GM21723 (cell line): Measurements from ENCODE around the gene LSR.
"Not testable (repeated sequence)": the region's sequence is repeated elsewhere in the genome, so short reads cannot be mapped to it uniquely, and the experiment has no call there.

Experiments
- ATAC-seq: cut with Tn5 transposase; IDR thresholded peaks from one replicate; pipeline ENCODE4 v1.9.1; 2021; ENCODE audit warnings: mild to moderate bottlenecking, moderate library complexity; ENCODE audit not compliant: unreplicated experiment

The LSR gene

DNA sequence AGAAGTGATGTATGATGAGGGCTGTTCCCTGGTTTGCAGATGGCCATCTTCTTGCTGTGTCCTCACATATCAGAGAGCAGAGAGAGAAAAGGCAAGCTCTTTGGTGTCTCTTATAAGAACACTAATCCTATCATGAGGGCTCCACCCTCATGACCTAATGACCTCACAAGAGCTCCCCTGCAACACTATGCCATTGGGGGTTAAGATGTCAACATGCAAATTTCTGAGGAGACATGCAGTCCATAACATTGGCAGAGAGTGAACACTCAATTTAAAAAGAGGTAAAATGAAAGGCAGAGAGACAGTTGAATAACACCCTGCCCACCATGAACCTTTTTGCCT lies 31.2 kb upstream of the LSR start:
- ATAC-seq: no peak

DNA sequence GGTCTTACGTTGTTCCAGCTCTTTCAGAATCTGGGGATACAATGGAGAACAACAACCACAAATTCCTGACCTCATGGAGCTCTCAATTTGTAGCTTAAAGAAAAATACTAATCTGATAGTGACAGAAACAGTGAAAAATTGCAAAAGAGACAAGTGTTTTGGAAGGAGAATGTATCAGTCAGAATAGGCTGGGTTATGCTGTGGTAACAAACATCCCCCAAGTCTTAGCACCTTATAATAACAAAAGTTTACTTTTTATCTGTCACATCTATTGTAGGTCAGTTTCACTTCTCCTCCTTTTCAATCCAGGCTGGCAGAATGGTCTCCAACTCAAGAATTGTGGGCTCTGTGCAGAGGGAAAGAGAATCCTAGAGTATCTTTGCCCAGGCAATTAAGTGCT lies 29.8 kb upstream of the LSR start:
- ATAC-seq: no peak

DNA sequence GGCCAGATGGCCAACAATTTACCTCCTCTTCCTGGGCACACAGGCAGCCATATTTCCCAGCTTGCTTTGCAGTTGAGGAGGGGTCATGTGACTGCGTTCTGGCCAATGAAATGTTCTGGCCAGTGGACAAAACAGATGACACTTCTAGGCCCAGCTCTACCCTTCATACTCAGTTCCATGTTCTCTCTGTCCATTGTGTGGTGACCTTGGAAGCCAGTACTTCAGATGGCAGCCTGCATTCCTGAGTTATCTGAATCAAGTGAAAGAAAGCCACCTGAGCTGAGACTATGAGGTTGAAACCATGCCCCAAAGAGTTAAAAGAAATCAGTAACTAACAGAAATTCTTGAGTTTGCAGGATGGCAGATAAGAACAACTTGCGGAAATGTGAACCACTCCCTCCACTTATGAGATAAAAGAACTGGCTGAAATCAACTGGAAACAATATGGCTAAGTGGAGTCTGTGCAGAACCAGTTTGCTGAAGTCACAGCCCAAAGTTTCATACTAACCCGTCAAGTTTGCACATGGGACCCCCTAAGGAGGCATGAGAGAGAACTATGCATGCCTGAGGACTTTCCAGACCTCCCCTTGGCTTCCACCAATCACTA lies 28.4 kb upstream of the LSR start:
- no peak for ATAC-seq

DNA sequence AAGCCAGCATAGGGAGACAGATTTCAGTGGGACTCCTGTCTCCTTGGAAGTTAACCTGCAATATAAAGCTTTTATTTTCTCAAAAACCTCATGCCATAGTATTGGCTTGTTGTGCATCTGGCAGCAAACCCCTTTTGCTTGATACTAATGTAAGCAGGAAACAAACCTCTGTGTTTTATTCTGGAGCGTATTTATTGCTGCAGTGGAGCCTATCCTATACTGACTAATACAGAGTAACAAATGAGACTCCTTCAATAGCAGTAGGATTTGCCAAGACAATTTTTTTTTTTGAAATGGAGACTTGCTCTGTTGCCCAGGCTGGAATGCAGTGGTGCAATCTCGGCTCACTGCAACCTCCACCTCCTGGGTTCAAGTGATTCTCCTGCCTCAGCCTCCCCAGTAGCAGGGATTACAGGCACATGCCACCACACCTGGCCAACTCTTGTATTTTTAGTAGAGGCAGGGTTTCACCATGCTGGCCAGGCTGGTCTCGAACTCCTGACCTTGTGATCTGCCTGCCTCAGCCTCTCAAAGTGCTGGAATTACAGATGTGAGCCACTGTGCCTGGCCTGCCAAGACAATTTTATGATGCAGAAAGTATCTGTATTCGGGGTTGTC lies 27.7 kb upstream of the LSR start:
- ATAC-seq: not testable (repeated sequence)

DNA sequence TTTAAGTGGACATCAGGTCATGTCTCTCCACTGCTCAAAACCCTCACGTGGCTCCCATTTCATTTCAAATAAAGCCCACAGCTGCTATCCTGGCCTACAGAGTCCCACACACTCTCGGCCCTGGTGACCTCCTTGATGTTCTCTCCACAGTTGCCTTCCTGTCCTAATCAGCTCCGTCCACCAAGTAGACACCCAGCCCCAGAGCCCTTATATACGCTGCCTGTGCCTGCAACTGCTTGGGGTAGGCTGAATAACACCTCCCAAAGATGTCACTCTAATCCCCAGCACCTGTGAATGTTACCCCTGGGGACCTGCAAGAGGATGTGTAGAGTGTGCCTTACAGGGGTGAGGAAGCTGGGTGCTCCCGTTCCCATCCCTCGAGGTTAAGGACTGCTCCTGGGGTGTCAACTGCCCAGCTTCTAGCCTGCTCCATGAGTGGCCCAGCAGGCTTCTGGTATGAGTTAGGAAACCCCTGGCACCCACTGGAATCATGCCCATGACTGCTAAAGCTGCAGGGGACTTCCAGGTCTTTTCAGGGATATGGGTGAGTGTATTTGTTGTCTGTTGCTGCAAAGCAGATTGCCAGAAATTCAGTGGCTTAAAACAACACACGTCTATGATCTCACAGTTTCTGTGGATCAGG lies 26.3 kb upstream of the LSR start:
- no peak for ATAC-seq

DNA sequence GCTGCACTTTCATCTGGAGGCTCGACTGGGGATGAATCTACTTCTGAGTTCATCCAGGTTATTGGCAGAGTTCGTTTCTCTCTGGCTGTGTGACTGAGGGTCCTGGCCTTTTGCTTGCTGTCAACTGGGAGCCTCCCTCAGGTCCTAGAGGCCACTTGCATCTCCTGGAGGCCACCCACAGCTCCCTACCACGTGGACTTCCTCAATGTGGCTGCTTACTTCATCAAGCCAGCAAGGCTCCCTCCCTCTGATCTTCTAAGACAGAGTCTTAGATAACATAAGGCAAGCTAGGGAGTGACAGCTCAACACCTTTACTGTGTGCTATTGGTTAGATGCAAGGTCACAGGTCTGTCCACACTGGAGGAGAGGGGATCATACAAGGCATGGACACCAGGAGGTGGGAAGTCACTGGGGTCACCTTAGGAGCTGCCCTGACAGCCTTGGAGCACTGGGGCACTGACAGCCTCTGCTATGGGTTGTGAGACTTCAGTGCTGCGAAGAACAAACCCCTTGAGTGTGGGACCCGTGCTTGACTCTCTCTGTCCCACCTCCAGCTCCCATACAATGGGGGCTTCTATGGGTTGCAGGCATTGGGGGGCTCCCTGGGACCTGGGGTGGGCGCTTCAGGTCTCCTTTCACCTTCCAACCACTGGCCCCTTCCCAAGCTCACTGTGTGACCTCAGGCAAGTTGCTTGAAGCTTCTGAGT lies 25.6 kb upstream of the LSR start:
- no peak for ATAC-seq

DNA sequence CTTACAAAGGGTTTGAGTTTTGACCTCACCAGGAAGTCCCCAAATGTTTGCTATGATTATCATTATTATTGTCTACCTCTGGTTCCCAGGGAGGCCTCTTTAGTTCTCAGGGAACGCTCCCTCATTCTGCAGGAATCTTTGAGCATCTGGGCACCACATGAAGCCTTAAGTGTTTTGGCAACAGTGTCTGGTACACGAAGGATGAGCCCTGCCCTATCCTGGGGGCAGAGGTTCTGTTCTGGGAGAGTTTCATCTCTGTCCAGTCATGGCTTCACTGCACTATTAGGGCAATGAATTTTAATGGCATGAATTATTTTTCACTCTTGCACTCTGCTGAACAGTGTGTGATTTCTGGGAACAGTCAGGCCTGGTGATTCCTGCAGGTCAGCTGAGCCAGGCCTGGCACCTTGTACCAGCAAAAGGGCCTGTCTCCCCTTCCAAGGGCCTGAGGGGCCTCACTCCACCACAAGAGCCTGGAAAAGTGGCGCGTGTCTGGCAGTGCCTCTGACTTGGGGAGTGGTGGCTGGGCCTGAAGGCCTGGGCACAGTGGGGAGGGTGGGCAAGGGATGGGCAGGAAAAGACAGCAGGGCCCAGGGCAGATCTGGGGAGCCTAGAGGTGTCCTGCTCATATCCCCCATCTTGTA lies 24.8 kb upstream of the LSR start:
- no peak for ATAC-seq

DNA sequence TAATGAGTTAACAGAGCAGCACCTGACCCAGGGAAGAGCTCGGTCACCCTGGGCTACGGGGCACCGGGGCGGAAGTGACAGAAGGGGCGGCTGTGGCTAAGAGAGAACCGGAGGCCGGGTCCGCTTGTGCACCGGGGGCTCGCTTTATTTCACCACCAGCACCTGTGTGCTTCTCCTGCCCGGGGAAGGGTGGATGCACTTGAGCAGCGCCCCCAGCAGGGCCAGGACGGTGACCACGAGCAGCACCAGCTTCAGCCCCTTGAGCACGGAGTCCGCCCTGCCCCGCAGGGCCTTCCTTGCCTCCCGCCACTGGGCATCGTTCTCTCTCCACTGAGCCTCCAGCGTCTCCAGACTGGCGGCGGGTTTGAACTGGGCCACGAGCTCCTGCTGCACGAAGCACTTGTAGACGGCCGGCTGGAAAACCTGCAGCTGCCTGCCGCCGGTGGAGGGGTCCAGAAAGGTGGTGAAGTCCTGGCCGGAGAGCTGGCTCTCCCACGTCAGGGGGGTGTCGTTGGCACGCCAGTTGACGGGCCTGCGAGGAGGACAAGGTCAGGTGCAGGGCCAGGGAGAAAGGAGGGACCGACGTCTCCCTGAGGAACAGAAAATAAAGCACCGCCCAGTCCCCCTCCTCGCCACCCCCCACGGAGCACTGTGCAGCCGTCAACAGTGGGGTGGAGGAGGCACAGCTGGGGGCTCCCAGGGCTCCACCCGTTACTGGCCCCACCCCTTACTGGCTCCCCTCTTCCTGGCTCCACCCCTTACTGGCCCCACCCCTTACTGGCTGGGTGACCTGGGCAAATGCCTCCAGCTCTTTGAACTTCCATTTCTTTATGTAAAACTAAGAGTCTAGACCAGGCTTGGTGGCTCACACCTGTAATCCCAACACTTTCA lies 23.9 kb upstream of the LSR start:
- ATAC-seq: no peak

DNA sequence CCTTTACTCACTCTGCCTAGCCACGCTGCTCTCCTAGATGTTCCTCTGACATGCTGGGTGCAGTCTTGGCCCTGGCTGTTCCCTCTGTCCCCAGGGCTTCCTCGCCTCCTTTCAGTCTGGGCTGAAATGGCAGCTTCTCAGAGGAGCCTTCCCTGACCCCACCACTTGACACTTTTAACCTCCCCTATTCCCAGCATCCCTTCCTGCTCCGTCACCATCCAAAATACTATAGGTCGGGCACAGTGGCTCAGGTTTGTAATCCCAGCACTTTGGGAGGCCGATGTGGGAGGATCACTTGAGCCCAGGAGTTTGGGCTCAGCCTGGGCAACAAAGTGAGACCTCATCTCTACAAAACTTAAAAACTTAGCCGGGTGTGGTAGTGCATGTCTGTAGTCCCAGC lies 22.9 kb upstream of the LSR start:
- ATAC-seq: no peak

DNA sequence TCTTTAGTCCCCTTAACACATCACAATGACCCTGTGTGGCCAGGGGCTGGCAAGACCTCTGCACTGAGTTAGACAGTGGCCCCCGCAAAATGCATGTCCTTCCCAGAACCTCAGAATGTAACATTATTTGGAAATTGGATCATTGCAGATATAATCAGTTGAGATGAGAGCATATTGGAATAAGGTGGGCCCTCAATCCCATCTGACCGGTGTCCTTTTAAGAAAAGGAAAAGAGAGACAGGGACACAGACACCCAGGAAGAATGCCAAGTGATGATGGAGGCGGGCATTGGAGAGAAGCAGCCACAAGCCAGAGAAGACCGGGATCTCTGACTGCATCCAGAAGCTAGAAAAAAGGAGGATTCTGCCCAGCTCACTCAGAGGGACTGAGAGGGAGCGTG lies 22.1 kb upstream of the LSR start:
- no peak for ATAC-seq

DNA sequence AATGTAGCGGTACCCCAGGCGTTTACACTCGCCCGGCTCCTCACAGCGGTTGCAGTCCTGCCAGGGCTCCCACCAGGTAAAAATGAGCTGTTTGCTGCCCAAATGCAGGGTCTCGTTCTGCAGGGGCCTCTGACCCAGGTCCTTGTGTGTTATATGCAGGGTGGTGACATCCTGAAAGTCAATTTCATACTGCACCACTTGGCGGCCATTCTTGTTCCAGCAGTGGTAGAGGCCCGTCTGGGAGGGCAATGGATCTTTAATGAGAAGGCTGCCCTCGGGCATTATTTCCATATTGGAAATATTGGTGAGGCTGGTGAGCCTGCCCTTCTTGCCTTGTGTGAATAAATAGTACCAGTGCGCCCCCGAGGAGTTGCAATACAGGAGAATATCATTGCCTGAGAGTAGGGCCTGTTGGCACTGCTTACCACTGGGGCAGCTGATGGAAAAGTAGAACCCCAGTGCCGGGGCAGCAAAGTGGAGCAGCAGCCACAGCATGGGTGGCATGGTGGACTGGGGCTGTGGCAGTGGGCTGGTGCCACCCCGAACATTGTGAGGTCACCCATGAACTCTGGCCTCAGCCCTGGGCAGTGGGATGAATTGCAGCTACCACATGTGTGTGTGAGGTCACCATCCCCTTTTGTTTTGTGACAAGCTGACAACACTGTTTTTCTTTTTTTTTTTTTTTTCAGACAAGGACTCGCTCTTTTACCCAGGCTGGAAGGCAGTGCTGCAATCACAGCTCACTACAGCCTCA lies 20.4 kb upstream of the LSR start, which contains the start of gene FAM187B:
Gene FAM187B (minus strand): TSS at position 563 of the 754 bp plus-strand sequence. CDS start 59 bp downstream, at position 504.
- ATAC-seq: no peak

DNA sequence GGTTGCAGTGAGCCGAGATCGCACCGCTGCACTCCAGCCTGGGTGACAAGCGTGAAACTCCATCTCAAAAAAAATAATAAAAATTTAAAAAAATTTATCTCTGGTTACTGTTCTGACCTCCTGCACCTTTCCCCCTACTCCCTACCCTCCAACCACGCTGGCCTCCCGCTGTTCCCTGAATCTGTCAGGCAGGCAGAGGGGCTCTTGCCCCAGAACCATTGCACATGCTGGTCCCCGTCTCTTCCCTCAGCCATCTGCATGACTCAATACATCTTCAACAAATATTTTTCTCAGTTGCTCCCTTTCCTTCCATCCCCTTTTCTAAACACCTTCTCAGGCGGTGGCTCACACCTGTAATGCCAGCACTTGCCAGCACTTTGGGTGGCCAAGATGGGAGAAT lies 19.2 kb upstream of the LSR start:
- ATAC-seq: no peak

DNA sequence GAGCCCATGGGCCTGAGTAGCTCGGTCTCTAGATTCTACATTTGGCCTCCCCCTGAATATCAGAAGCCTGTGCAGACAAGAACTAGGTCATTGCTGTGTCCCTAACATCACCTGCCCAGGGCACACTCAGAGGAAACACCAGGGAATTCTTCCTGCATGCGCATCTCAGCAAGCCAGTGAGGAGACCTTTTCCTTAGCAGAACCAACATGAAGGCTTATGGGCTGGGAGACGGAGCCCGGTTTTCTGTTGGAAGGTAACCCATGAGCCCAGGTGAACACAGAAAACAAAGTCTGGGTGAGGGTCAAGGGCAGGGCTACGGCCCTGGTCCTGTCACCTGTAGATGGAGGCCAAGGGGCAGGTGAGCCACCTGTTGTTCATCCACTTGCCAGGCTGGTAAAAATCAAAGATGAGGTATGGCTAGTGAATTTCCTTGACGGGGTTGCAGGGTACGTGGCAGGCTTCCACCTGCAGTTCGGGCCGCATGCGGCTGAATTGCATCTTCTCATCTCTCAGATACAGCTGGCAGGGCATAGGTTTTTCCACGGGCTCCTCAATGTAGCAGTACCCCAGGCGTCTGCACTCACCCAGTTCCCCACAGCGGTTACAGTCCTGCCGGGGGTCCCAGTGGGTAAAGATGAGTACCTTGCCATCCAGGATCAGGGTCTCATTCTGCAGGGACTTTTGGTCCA lies 16.7 kb upstream of the LSR start:
- no peak for ATAC-seq

DNA sequence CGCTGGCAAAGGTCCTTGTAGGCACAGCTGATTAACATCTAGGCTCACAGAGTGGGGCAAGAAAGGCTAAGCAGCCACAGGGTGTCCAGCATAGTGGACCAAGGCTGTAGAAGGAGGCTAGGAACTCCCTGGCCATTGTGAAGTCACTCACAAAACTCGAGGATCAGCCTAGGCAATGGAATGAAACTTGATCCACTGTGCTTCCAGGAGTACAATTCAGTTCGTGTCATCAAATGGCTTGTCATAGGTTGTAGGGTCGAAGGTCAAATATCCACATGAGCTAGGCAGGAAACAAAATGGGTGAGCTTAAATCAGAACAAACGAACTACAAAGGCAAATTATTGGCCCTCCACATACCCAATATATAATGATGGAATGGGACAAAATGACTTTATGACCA lies 15.9 kb upstream of the LSR start:
- ATAC-seq: no peak

DNA sequence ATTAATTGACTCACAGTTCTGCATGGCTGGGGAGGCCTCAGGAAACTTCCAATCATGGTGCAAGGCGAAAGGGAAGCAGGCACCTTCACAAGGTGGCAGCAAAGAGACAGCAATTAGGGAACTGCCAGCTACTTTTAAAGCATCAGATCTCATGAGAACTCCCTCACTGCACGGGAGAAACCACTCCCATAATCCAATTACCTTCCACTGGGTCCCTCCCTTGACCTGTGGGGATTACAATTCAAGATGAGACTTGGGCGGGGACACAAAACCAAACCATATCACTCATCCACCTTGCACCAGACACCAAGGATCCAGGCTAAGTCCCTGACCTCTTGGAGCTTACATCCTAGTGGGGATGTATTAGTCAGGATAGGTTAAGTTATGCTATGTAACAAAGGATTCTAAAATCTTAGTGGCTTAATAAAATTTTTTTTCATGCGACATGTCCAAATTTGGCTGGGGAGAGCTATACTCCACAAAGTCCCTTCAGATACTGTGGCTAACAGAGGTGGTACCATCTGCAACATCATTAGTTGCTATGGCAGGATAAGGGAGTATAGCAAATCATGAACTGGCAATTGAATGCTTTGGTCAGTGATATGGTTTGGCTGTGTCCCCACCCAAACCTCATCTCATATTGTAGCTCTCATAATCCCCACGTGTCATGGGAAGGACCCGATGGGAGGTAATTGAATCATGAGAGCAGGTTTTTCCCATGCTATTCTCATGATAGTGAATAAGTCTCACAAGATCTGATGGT lies 12.0 kb upstream of the LSR start:
- no peak for ATAC-seq

DNA sequence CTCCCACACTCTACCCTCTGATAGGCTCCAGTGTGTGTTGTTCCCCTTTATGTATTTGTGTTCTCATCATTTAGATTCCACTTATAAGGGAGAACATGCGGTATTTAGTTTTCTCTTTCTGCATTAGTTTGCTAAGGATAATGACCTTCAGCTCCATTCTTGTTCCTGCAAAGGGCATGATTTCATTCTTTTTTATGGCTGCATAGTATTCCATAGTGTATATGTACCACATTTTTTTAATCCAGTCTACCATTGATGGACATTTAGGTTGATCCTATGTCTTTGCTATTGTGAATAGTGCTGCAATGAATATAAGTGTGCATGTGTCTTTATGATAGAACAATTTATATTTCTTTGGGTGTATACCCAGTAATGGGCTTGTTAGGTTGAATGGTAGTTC lies 9.2 kb upstream of the LSR start:
- ATAC-seq: not testable (repeated sequence)

DNA sequence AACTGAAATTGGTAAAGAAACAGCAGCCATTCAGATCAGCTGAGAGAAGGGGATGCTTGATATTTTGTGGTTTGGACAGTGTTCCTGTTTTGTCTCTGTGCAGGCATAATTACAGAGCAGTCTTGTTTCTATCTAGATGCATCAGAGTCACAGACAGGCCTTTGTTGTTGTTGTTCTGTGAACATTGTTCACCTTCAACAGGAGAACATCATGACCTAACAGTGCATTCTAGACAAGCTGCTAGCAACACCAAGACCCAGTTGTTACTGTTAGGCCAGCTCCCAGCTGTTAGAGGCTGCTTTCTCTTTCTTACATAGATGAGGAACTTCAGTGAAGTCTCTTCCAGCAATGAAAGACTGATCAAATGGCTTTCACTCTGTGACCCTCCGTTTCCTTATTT lies 8.5 kb upstream of the LSR start:
- ATAC-seq: no peak

DNA sequence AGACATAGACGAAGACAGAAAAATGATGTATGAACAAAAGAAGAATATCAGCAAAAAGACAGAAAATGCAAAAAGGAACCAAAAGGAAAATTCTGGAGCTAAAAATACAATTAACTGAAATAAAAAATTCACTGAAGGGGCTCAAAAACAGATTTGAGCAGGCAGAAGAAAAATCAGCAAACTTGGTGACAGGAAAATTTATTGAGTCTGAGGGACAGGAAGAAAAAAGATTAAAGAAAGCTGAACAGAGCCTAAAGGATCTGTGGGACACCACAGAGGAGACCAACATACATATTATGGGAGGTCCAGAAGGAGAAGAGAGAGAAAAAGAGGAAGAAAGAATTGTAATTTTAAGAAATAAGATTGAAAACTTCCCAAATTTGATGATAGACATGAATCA lies 7.4 kb upstream of the LSR start:
- no peak for ATAC-seq
